IMR-90 (cell line): ENCODE data around the gene ADCY4. TPM values are rescaled to one million over a fixed set of nuclear protein-coding genes. Genes with fewer than 3 reads are reported as not detected.

Experiments
- ATAC-seq: fragments of 200-7000 bp; cut with Tn5 transposase; 2 replicates; pipeline ENCODE4 v1.9.1; 2020; ENCODE audit warnings: low read depth, mild to moderate bottlenecking, moderate library complexity
- BruUV-seq: library from RNA; stranded (reverse); fragments of 400-500 nt; replicated peaks from 2 replicates; lab custom pipeline; 2021; lab: Mats Ljungman, UMichigan
- CTCF ChIA-PET: fragments of 300-600 bp; formaldehyde crosslinking; extraction: SDS; loops from one replicate; lab custom pipeline; 2021; ENCODE audit warnings: antibody characterized with exemption; lab: Yijun Ruan, JAX
- POLR2A ChIA-PET: fragments of 300-600 bp; sonication (Branson Sonifier 250); formaldehyde crosslinking; loops from one replicate; lab custom pipeline; 2022; ENCODE audit warnings: antibody characterized with exemption; ENCODE audit not compliant: unreplicated experiment; lab: Charles Lee
- DNase-seq: peaks from one replicate; pipeline ENCODE4 v3.0.0; 2013
- H2AFZ ChIP-seq: replicated peaks from 2 replicates; pipeline ENCODE3; 2013; ENCODE audit warnings: low read length, mild to moderate bottlenecking; ENCODE audit not compliant: poor library complexity
- H2AK5ac ChIP-seq: 2 replicates; pipeline ENCODE4 v1.6.1; 2013; ENCODE audit warnings: low read depth, low read length, inconsistent platforms
- H2AK9ac ChIP-seq: replicated peaks from 2 replicates; pipeline ENCODE3; 2013; ENCODE audit warnings: mild to moderate bottlenecking, low read depth, low read length, moderate library complexity; ENCODE audit not compliant: poor library complexity
- H2BK120ac ChIP-seq: 2 replicates; pipeline ENCODE4 v1.6.1; 2013; ENCODE audit warnings: low read depth, low read length, inconsistent platforms
- H2BK15ac ChIP-seq: 3 replicates; pipeline ENCODE4 v1.6.1; 2013; ENCODE audit warnings: low read depth, low read length, inconsistent platforms
- H2BK20ac ChIP-seq: 2 replicates; pipeline ENCODE4 v1.6.1; 2013; ENCODE audit warnings: low read depth, mild to moderate bottlenecking, inconsistent platforms, low read length, moderate library complexity
- H2BK5ac ChIP-seq: 2 replicates; pipeline ENCODE4 v1.6.1; 2013; ENCODE audit warnings: mild to moderate bottlenecking, low read depth, low read length, inconsistent platforms; ENCODE audit not compliant: poor library complexity, severe bottlenecking
- H3K14ac ChIP-seq: replicated peaks from 2 replicates; pipeline ENCODE4 v1.6.1; 2013; ENCODE audit warnings: low read depth, low read length, inconsistent platforms
- H3K18ac ChIP-seq: 2 replicates; pipeline ENCODE4 v1.6.1; 2013; ENCODE audit warnings: low read depth, low read length, control low read depth
- H3K23ac ChIP-seq: 2 replicates; pipeline ENCODE4 v1.6.1; 2013; ENCODE audit warnings: low read depth, low read length, inconsistent platforms
- H3K27ac ChIP-seq: 2 replicates; pipeline ENCODE4 v1.5.1; 2013; ENCODE audit warnings: mild to moderate bottlenecking, control low read depth, low read length; ENCODE audit not compliant: insufficient read depth
- H3K27me3 ChIP-seq: 2 replicates; pipeline ENCODE4 v1.6.1; 2013; ENCODE audit warnings: low read length; ENCODE audit not compliant: control insufficient read depth, insufficient read depth
- H3K36me3 ChIP-seq: 2 replicates; pipeline ENCODE4 v1.6.1; 2013; ENCODE audit warnings: low read length, mixed read lengths; ENCODE audit not compliant: control insufficient read depth, insufficient read depth
- H3K4ac ChIP-seq: 2 replicates; pipeline ENCODE4 v1.6.1; 2013; ENCODE audit warnings: low read depth, low read length, inconsistent platforms
- H3K4me1 ChIP-seq: 2 replicates; pipeline ENCODE4 v1.6.1; 2013; ENCODE audit warnings: low read length, mixed read lengths; ENCODE audit not compliant: control insufficient read depth, insufficient read depth
- H3K4me2 ChIP-seq: 2 replicates; pipeline ENCODE4 v1.6.1; 2013; ENCODE audit warnings: low read depth, mild to moderate bottlenecking, control low read depth, low read length, moderate library complexity
- H3K4me3 ChIP-seq: 2 replicates; pipeline ENCODE4 v1.5.1; 2013; ENCODE audit warnings: low read depth, mild to moderate bottlenecking, control low read depth, low read length, moderate library complexity; ENCODE audit not compliant: insufficient read depth
- H3K56ac ChIP-seq: 2 replicates; pipeline ENCODE4 v1.6.1; 2013; ENCODE audit warnings: low read length, inconsistent platforms; ENCODE audit not compliant: insufficient read depth; ENCODE audit errors: extremely low read depth
- H3K79me1 ChIP-seq, 2 experiments: 2 replicates each; pipeline ENCODE4 v1.6.1; 2013; ENCODE audit warnings: low read length in 2 of 2, inconsistent platforms in 1 of 2, low read depth in 1 of 2
- H3K9ac ChIP-seq: 2 replicates; pipeline ENCODE4 v1.6.1; 2013; ENCODE audit warnings: low read depth, low read length, control low read depth
- H3K9me1 ChIP-seq: 2 replicates; pipeline ENCODE4 v1.6.1; 2013; ENCODE audit warnings: low read length, inconsistent platforms; ENCODE audit not compliant: insufficient read depth
- H3K9me3 ChIP-seq: 2 replicates; pipeline ENCODE4 v1.6.1; 2013; ENCODE audit warnings: low read length; ENCODE audit not compliant: control insufficient read depth, insufficient read depth
- H4K20me1 ChIP-seq: 2 replicates; pipeline ENCODE4 v1.6.1; 2013; ENCODE audit warnings: low read length, inconsistent platforms; ENCODE audit not compliant: insufficient read depth
- H4K5ac ChIP-seq: 2 replicates; pipeline ENCODE4 v1.6.1; 2013; ENCODE audit warnings: mild to moderate bottlenecking, low read depth, low read length, control low read depth
- H4K8ac ChIP-seq, 2 experiments: 2 replicates each; pipeline ENCODE4 v1.6.1; 2013; ENCODE audit warnings: low read depth in 2 of 2, low read length in 2 of 2, control low read depth in 1 of 2, inconsistent platforms in 1 of 2
- H4K91ac ChIP-seq: 2 replicates; pipeline ENCODE4 v1.6.1; 2013; ENCODE audit warnings: low read depth, low read length, inconsistent platforms; ENCODE audit not compliant: insufficient read depth
- BHLHE40 ChIP-seq: fragments of 150-350 bp; IDR thresholded peaks from 2 replicates; pipeline ENCODE4 v1.6.1; 2016; ENCODE audit warnings: mild to moderate bottlenecking, low read depth, low read length
- CEBPB ChIP-seq: IDR thresholded peaks from 2 replicates; pipeline ENCODE4 v1.6.1; 2012; ENCODE audit warnings: low read depth, low read length, improper control_type of control experiment
- ELK1 ChIP-seq: fragments of 150-350 bp; IDR thresholded peaks from 2 replicates; pipeline ENCODE4 v1.6.1; 2016; ENCODE audit warnings: low read depth, mild to moderate bottlenecking, low read length, moderate library complexity, borderline replicate concordance
- FOS ChIP-seq: fragments of 150-350 bp; IDR thresholded peaks from 2 replicates; pipeline ENCODE4 v1.6.1; 2016; ENCODE audit warnings: low read depth, low read length
- MAFK ChIP-seq: IDR thresholded peaks from 2 replicates; pipeline ENCODE4 v1.6.1; 2012; ENCODE audit warnings: low read depth, low read length, improper control_type of control experiment
- MAZ ChIP-seq: IDR thresholded peaks from 2 replicates; pipeline ENCODE4 v1.6.1; 2012; ENCODE audit warnings: low read depth, mild to moderate bottlenecking, low read length, improper control_type of control experiment, moderate library complexity, borderline replicate concordance
- MXI1 ChIP-seq: IDR thresholded peaks from 2 replicates; pipeline ENCODE4 v1.6.1; 2012; ENCODE audit warnings: low read depth, mild to moderate bottlenecking, low read length, moderate library complexity, borderline replicate concordance
- RCOR1 ChIP-seq: IDR thresholded peaks from 2 replicates; pipeline ENCODE4 v1.6.1; 2012; ENCODE audit warnings: mild to moderate bottlenecking, low read length, improper control_type of control experiment; ENCODE audit not compliant: insufficient replicate concordance
- RFX5 ChIP-seq: IDR thresholded peaks from 2 replicates; pipeline ENCODE4 v1.8.0; 2012; ENCODE audit warnings: low read depth, mild to moderate bottlenecking, low read length, moderate library complexity
- USF2 ChIP-seq: fragments of 150-350 bp; IDR thresholded peaks from 2 replicates; pipeline ENCODE4 v1.6.1; 2017; ENCODE audit warnings: mild to moderate bottlenecking, antibody characterized with exemption, low read length, low read depth
- WGBS, 2 experiments: methylation state at CpG; one replicate each; pipeline versions ENCODE4 v1.1.5 to v1.1.7; 2013; ENCODE audit warnings: missing lambda C conversion rate in 2 of 2; ENCODE audit not compliant: insufficient read length in 1 of 2; ENCODE audit errors: extremely low coverage in 2 of 2; 5-methylcytosine and 5-hydroxymethylcytosine counted together
- dilution Hi-C: fragments of 300-500 bp; cut with HindIII; formaldehyde crosslinking; loops from one replicate; pipeline ENCODE4 v1.14.3; 2018; ENCODE audit warnings: low sequenced_read_pairs; ENCODE audit not compliant: unreplicated experiment
- in situ Hi-C: fragments of 300-500 bp; cut with MboI; formaldehyde crosslinking; loops from 3 replicates; pipeline ENCODE4 v1.14.3; 2019; ENCODE audit warnings: low sequenced_read_pairs, inconsistent platforms, mixed read lengths
- intact Hi-C: fragments of 100-400 bp; cut with micrococcal nuclease; formaldehyde crosslinking; loops from 2 replicates; pipeline ENCODE4 v1.10.0; 2022
- polyA plus RNA-seq, 3 experiments: library from polyadenylated mRNA; depleted of rRNA; stranded (reverse); fragments of >200 nt; gene quantifications; 2 replicates each; pipeline ENCODE4 v1.2.3, GENCODE V29; 2012; ENCODE audit warnings: low replicate concordance in 1 of 3
- total RNA-seq: library from RNA; depleted of rRNA; stranded (reverse); fragments of >200 nt; gene quantifications from 2 replicates; pipeline ENCODE4 v1.2.3, GENCODE V29; 2012

The ADCY4 gene
- total and polyA plus RNA-seq, 2 of the 4 experiments (the other 2 are of a cell fraction): not detected

- no peak overlapping the region for H2BK120ac ChIP-seq
- ChIA-PET CTCF (no interaction called here), POLR2A (no interaction called here)
- no peak for TF ChIP-seq BHLHE40
- TF ChIP-seq MAZ: no peak
- TF ChIP-seq USF2: no peak
- TF ChIP-seq RCOR1: no peak
- no peak for TF ChIP-seq MXI1
- no peak for TF ChIP-seq CEBPB
- TF ChIP-seq RFX5: no peak
- no peak for TF ChIP-seq MAFK
- no peak for TF ChIP-seq FOS
- TF ChIP-seq ELK1: no peak
- no peak overlapping the region for H3K27ac ChIP-seq
- H2AFZ ChIP-seq: no peak overlapping the region
- H3K36me3 ChIP-seq: no peaks in the 10 kb centered on the region
- no peaks in the 10 kb centered on the region; the same call in 1 of the 2 replicates for H3K9me1 ChIP-seq
- no peak overlapping the region for H2AK9ac ChIP-seq
- no peaks in the 10 kb centered on the region for H3K27me3 ChIP-seq
- H3K79me1 ChIP-seq: peaks cover 3 to 13% of the 10 kb centered on the region in 2 experiments
- H3K4ac ChIP-seq: no peak overlapping the region
- H3K23ac ChIP-seq: no peak overlapping the region
- no peak overlapping the region for H4K5ac ChIP-seq
- no TSS peak for BruUV-seq
- dilution Hi-C loops: no loop called here
- no peaks in the 10 kb centered on the region for H4K20me1 ChIP-seq
- intact Hi-C loops: no loop called here
- no peak overlapping the region for H3K14ac ChIP-seq
- 100% methylated on average over 1 of the region's 5 CpGs; no CpG with 5 or more reads in 1 of the 2 experiments for WGBS, 2 experiments
- H4K91ac ChIP-seq: no peak overlapping the region
- no peak overlapping the region for H3K4me3 ChIP-seq
- no peak overlapping the region for H4K8ac ChIP-seq
- H3K9me3 ChIP-seq: no peaks in the 10 kb centered on the region
- H2BK15ac ChIP-seq: no peak overlapping the region
- no peak overlapping the region for H2BK20ac ChIP-seq
- no peaks in the 10 kb centered on the region; the same call in 1 of the 2 replicates for H3K4me1 ChIP-seq
- DNase-seq (no peak), ATAC-seq (no peak)
- no peak overlapping the region for H3K56ac ChIP-seq
- no peak overlapping the region for H3K18ac ChIP-seq
- H3K9ac ChIP-seq: no peak overlapping the region
- in situ Hi-C loops: no loop called here
- H3K4me2 ChIP-seq: no peak overlapping the region
- H2AK5ac ChIP-seq: no peak overlapping the region
- no peak overlapping the region for H2BK5ac ChIP-seq
Measured at GRCh38 chr14:24278424-24278823, 56.4 kb downstream of the ADCY4 start.
